MM.1S (cell line): ENCODE data around the gene MYH14.

ENCODE experiments used
- EZH2phosphoT487 ChIP-seq: fragments of 300-600 bp; sonication (generic); IDR thresholded peaks from 2 replicates; pipeline ENCODE4 v1.6.1; 2018; ENCODE audit warnings: antibody characterized with exemption, low read length
- TF ChIP-seq, protein P1 (sequence below): fragments of 300-600 bp; sonication (generic); IDR thresholded peaks from 2 replicates; pipeline ENCODE4 v1.5.1; 2016; ENCODE audit warnings: antibody characterized with exemption, low read length, mixed read lengths

DNA sequence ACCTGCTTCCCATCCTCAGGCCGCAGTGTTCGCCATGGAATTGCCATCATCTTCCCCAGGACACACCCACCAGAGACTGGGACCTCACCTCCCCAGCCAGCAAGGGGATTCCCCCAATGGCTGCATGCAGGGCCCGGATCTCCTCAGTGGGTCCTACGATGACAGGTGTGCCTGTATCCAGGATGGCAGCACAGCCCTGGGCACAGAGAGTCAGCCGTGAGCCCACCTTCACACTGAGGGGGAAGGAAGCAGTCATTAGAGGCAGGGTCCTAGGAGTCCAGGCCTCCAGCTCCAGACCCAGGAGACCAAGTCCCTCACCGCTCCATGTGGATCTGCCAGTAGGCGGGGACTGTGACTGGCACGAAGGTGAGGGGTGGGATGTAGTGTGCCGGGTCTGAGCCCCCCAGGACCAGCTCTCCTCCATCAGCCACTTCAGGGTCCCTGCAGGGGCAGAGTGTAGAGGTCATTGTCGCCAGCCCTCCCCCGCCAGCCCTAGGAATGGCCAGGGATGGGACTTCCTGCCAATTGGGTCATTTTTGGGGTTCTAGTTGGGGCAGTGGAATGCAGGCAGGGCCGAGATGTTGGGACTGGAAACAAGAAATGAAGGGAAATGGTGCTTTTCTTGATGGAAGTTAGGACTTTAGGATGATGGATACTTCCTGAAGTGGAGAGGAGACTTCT, 131.5 kb downstream of the MYH14 start:
- TF ChIP-seq, protein P1, sequence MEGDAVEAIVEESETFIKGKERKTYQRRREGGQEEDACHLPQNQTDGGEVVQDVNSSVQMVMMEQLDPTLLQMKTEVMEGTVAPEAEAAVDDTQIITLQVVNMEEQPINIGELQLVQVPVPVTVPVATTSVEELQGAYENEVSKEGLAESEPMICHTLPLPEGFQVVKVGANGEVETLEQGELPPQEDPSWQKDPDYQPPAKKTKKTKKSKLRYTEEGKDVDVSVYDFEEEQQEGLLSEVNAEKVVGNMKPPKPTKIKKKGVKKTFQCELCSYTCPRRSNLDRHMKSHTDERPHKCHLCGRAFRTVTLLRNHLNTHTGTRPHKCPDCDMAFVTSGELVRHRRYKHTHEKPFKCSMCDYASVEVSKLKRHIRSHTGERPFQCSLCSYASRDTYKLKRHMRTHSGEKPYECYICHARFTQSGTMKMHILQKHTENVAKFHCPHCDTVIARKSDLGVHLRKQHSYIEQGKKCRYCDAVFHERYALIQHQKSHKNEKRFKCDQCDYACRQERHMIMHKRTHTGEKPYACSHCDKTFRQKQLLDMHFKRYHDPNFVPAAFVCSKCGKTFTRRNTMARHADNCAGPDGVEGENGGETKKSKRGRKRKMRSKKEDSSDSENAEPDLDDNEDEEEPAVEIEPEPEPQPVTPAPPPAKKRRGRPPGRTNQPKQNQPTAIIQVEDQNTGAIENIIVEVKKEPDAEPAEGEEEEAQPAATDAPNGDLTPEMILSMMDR, result no peak
- no peak for TF ChIP-seq EZH2phosphoT487
